K562 (cell line): ENCODE results near the gene YES1. TPM values are rescaled to one million over a fixed set of nuclear protein-coding genes. Genes with fewer than 3 reads are reported as not detected.

Experiments
- ATAC-seq: fragments of 200-7000 bp; cut with Tn5 transposase; 3 replicates; pipeline ENCODE4 v1.9.1; 2020; ENCODE audit warnings: moderate library complexity
- BruUV-seq: library from RNA; stranded (reverse); fragments of 400-500 nt; replicated peaks from 2 replicates; lab custom pipeline; 2021; lab: Mats Ljungman, UMichigan
- CTCF ChIA-PET: fragments of 300-600 bp; formaldehyde crosslinking; extraction: SDS; loops from one replicate; lab custom pipeline; 2021; ENCODE audit warnings: low intra/inter-chr PET ratio; lab: Yijun Ruan, JAX
- POLR2A ChIA-PET: fragments of 300-600, 350-650 bp; sonication (Branson Sonifier 250); formaldehyde crosslinking; extraction: SDS; loops from one replicate; lab custom pipeline; 2021; ENCODE audit warnings: antibody characterized with exemption, inconsistent platforms; lab: Yijun Ruan, JAX
- DNase-seq, 4 experiments: peaks; one replicate each; pipeline versions ENCODE4 v3.0.0 to v3.0.0-alpha.2; 2011 to 2018; ENCODE audit warnings: low spot score in 3 of 4, mixed read lengths in 3 of 4; ENCODE audit errors: extremely low read depth in 1 of 4
- FAIRE-seq: peaks from 2 replicates; lab custom pipeline; 2011; peaks lifted over from hg19 to GRCh38; lab: Jason Lieb, UNC
- H2AFZ ChIP-seq: 2 replicates; pipeline ENCODE4 v1.6.0; 2011; ENCODE audit warnings: low read depth, low read length, control low read depth, inconsistent platforms
- H3K27ac ChIP-seq: fragments of 200-600 bp; 3 replicates; pipeline ENCODE4 v1.8.0; 2011; ENCODE audit warnings: low read depth, mild to moderate bottlenecking, control low read depth, inconsistent platforms, low read length, moderate library complexity, mixed read lengths; ENCODE audit errors: extremely low read depth
- H3K27me3 ChIP-seq, 2 experiments: fragments of 300-600 bp in 1 of 2; 2 replicates in 1 of 2; 3 replicates in 1 of 2; pipeline versions ENCODE4 v1.6.0 to v1.8.0; 2011; ENCODE audit warnings: inconsistent platforms in 2 of 2, low read length in 2 of 2, mild to moderate bottlenecking in 1 of 2, mixed read lengths in 1 of 2, moderate library complexity in 1 of 2; ENCODE audit not compliant: control insufficient read depth in 2 of 2, insufficient read depth in 2 of 2
- H3K36me3 ChIP-seq: fragments of 300-600 bp; 3 replicates; pipeline ENCODE4 v1.8.0; 2011; ENCODE audit warnings: mild to moderate bottlenecking, low read length, inconsistent platforms; ENCODE audit not compliant: control insufficient read depth, insufficient read depth
- H3K4me1 ChIP-seq, 2 experiments: fragments of 200-600 bp in 1 of 2; replicated peaks in 1 of 2; 2 replicates in 1 of 2; 3 replicates in 1 of 2; pipeline versions ENCODE4 v1.5.1 to v1.8.0; 2011; ENCODE audit warnings: inconsistent platforms in 2 of 2, low read length in 2 of 2, mild to moderate bottlenecking in 1 of 2, mixed read lengths in 1 of 2, moderate library complexity in 1 of 2; ENCODE audit not compliant: control insufficient read depth in 2 of 2, insufficient read depth in 2 of 2
- H3K4me2 ChIP-seq: 2 replicates; pipeline ENCODE4 v1.6.1; 2011; ENCODE audit warnings: low read length, control low read depth, inconsistent platforms, mixed read lengths; ENCODE audit not compliant: insufficient read depth
- H3K4me3 ChIP-seq: fragments of 200-600 bp; sonication (generic), shearing (Covaris generic); 2 replicates; pipeline ENCODE4 v1.5.1; 2016; ENCODE audit warnings: control low read depth, inconsistent platforms
- H3K79me2 ChIP-seq: fragments of 200-600 bp; 3 replicates; pipeline ENCODE4 v1.8.0; 2011; ENCODE audit warnings: low read length, inconsistent platforms; ENCODE audit not compliant: control insufficient read depth, insufficient read depth
- H3K9ac ChIP-seq, 2 experiments: 2 replicates each; pipeline versions ENCODE4 v1.6.0 to v1.6.1; 2011; ENCODE audit warnings: low read depth in 2 of 2, low read length in 2 of 2, control low read depth in 1 of 2, inconsistent platforms in 1 of 2, mild to moderate bottlenecking in 1 of 2, mixed read lengths in 1 of 2; ENCODE audit not compliant: insufficient read depth in 1 of 2
- H3K9me1 ChIP-seq: one replicate; pipeline ENCODE4 v1.6.0; 2011; ENCODE audit warnings: inconsistent platforms, mild to moderate bottlenecking, low read length, moderate library complexity; ENCODE audit not compliant: control insufficient read depth, insufficient read depth
- H3K9me3 ChIP-seq: replicated peaks from 2 replicates; pipeline ENCODE4 v1.5.1; 2011; ENCODE audit warnings: low read depth, low read length, inconsistent platforms; ENCODE audit not compliant: control insufficient read depth, insufficient read depth
- H4K20me1 ChIP-seq: replicated peaks from 2 replicates; pipeline ENCODE4 v1.6.1; 2011; ENCODE audit warnings: low read length, inconsistent platforms, mixed read lengths; ENCODE audit not compliant: control insufficient read depth, insufficient read depth
- ASH1L ChIP-seq: fragments of 450-650 bp; IDR thresholded peaks from 2 replicates; pipeline ENCODE4 v1.6.1; 2018; ENCODE audit warnings: borderline replicate concordance, mild to moderate bottlenecking, low read depth; ENCODE audit not compliant: partially characterized antibody
- BRF1 ChIP-seq: IDR thresholded peaks from 3 replicates; pipeline ENCODE4 v1.6.1; 2011; ENCODE audit warnings: borderline replicate concordance, mild to moderate bottlenecking; ENCODE audit not compliant: insufficient read length; ENCODE audit errors: extremely low read depth
- HDAC6 ChIP-seq: IDR thresholded peaks from 2 replicates; pipeline ENCODE4 v1.6.1; 2012; ENCODE audit warnings: low read depth, mild to moderate bottlenecking, control low read depth, inconsistent platforms, low read length, moderate library complexity
- HMGN3 ChIP-seq: IDR thresholded peaks from 2 replicates; pipeline ENCODE4 v1.6.1; 2011; ENCODE audit warnings: borderline replicate concordance, low read depth, mild to moderate bottlenecking, mixed read lengths, low read length; ENCODE audit not compliant: insufficient read length; ENCODE audit errors: extremely low read depth
- RBM17 ChIP-seq: fragments of 200-400 bp; formaldehyde crosslinking; IDR thresholded peaks from 2 replicates; pipeline ENCODE4 v1.6.1; 2017; ENCODE audit warnings: low read depth, mild to moderate bottlenecking, low read length, borderline replicate concordance
- SIX5 ChIP-seq, 2 experiments: IDR thresholded peaks; 2 replicates each; pipeline ENCODE4 v1.6.1; 2011; ENCODE audit warnings: low read length in 2 of 2, borderline replicate concordance in 1 of 2, low read depth in 1 of 2, mild to moderate bottlenecking in 1 of 2, moderate library complexity in 1 of 2; ENCODE audit not compliant: insufficient read depth in 1 of 2
- SMC3 ChIP-seq: conservative IDR thresholded peaks from 2 replicates; pipeline ENCODE4 v1.6.1; 2011; ENCODE audit warnings: low read depth, low read length, improper control_type of control experiment; ENCODE audit not compliant: insufficient read depth
- TAL1 ChIP-seq: fragments of 450-650 bp; IDR thresholded peaks from 2 replicates; pipeline ENCODE4 v1.6.1; 2016; ENCODE audit warnings: mild to moderate bottlenecking
- TEAD1 ChIP-seq, 2 experiments: fragments of 450-650 bp in 1 of 2; sonication (generic) in 1 of 2; formaldehyde crosslinking; IDR thresholded peaks; 2 replicates each; pipeline versions ENCODE4 v1.4.0 to v1.8.0; 2020 to 2022; ENCODE audit warnings: mild to moderate bottlenecking in 2 of 2, missing genetic modification reagents in 1 of 2
- ZNF232 ChIP-seq: sonication (generic); formaldehyde crosslinking; IDR thresholded peaks from 2 replicates; pipeline ENCODE4 v1.8.0; 2022; ENCODE audit warnings: mild to moderate bottlenecking, missing genetic modification reagents
- ZNF384 ChIP-seq: IDR thresholded peaks from 2 replicates; pipeline ENCODE4 v1.6.1; 2012; ENCODE audit warnings: low read depth, low read length, improper control_type of control experiment
- ZNF444 ChIP-seq: fragments of 250-450 bp; sonication (Bioruptor Pico); IDR thresholded peaks from 2 replicates; pipeline ENCODE4 v1.4.0; 2020; ENCODE audit warnings: mild to moderate bottlenecking, moderate library complexity
- WGBS: fragments of 100-300 bp; shearing (Covaris generic); methylation state at CpG from one replicate; pipeline ENCODE4 v1.1.6; 2016; ENCODE audit warnings: low coverage, mixed read lengths; ENCODE audit not compliant: insufficient coverage; ENCODE audit errors: missing lambda C conversion rate; 5-methylcytosine and 5-hydroxymethylcytosine counted together
- in situ Hi-C: fragments of 300-500 bp; cut with MboI; formaldehyde crosslinking; loops from 4 replicates; pipeline ENCODE4 v1.15.0; 2018; ENCODE audit warnings: inconsistent platforms, mixed read lengths
- intact Hi-C: fragments of 100-400 bp; cut with micrococcal nuclease; formaldehyde crosslinking; loops from 2 replicates; pipeline ENCODE4 v1.14.2; 2022
- polyA plus RNA-seq, 8 experiments: library from polyadenylated mRNA; depleted of rRNA in 4 of 8; stranded (reverse) in 5 of 8; unstranded in 3 of 8; fragments of >200 nt; fragmentation: Nextera tagmentation in 2 of 8; fragmentation: Illumina TruSeq in 1 of 8; extraction: Ambion mirVana in 2 of 8; extraction: Trizol in 1 of 8; gene quantifications; 2 replicates each; pipeline versions ENCODE4 v1.2.1 to v1.2.3, GENCODE V29; 2011 to 2014; ENCODE audit warnings: inconsistent platforms in 1 of 8, missing spikeins in 1 of 8
- total RNA-seq, 7 experiments: library from RNA; depleted of rRNA in 6 of 7; stranded (reverse); fragments of >200 nt in 6 of 7; fragmentation: Illumina TruSeq in 2 of 7; extraction: Trizol in 2 of 7; gene quantifications; 2 replicates each; pipeline versions ENCODE4 v1.2.1 to v1.2.3, GENCODE V29; 2011 to 2021; ENCODE audit warnings: low replicate concordance in 1 of 7
- TF ChIP-seq, protein P1 (sequence below): fragments of 450-650 bp; formaldehyde crosslinking; IDR thresholded peaks from 2 replicates; pipeline ENCODE4 v1.4.0; 2020; ENCODE audit warnings: mild to moderate bottlenecking, moderate library complexity

Gene YES1
- total and polyA plus RNA-seq, 9 of the 15 experiments (the other 6 are each of a cell fraction or from before 2014, with no cell fraction given) = 37.2 to 115 (median 77.7) TPM

DNA sequence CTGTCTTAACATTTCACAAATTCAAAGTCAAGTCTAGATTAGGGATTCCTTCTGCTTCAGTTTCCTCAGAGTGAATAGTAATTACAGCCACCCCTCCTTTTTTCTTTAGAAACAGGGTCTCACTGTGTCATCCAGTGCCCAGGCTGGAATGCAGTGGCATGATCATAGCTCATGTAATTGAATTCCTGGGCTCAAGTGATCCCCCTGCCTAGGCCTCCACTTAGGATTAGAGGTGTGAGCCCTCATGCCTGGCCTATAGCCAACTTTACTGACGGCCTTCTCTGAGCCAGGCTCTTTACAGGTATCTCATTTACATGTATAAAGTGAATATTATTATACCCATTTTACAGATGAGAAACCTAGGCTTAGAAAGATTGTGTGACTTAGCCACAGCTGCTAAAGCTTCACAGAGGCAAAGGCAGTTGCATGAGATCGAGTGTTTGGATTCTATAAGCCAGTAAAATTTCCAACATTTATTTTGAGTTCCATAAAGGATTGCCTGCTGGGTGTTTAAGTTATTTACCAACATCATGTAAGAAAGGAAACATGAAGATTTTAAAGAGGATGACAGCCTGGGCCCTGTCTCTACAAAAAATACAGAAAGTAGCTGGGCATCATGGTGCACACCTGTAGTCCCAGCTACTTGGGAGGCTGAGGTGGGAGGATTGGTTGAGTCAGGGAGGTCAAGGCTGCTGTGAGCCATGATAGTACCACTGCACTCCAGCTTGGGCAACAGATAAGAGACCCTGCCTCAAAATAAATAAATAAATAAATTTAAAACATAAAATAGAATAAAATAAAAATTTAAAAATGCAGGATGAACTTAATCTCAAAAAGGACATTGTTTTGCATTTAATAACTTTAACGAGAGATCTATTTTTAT is 101.4 kb downstream of the YES1 start (continued):
- TF ChIP-seq TAL1 = peak; percentile 48; the same call in 1 of the 2 replicates
- no peak for TF ChIP-seq ASH1L

DNA sequence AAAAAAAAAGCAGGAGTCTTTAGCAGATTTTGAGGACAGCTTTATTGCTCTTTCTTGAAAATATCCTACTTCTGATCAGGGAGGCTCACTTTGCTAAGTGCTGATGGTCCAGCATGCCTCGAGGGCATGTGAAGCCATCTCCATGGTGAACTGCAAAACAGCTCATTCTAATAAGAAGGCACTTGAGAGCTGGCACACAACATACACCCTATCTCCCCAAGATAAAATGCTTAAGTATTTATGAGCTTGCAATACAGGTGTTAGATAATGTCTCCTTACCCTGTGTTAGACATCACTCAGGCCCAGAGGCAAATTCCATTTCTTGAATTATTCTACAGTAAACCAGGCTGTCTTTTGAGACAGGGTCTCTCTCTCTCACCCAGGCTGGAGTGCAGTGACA is 102.3 kb downstream of the YES1 start:
- H4K20me1 ChIP-seq = no peaks in the 10 kb centered on the region
- DNase-seq (no peak), ATAC-seq (no peak), FAIRE-seq (no peak)
- no peak overlapping the region for H2AFZ ChIP-seq
- H3K9me3 ChIP-seq = no peaks in the 10 kb centered on the region
- in situ Hi-C loops = no loop called here
- peaks cover 60% of the 10 kb centered on the region for H3K79me2 ChIP-seq
- no TSS peak for BruUV-seq
- H3K4me3 ChIP-seq = no peak overlapping the region
- intact Hi-C loops = no loop called here
- TF ChIP-seq ZNF444 = no peak
- TF ChIP-seq BRF1 = no peak
- TF ChIP-seq ZNF384 = no peak
- TF ChIP-seq, protein P1, sequence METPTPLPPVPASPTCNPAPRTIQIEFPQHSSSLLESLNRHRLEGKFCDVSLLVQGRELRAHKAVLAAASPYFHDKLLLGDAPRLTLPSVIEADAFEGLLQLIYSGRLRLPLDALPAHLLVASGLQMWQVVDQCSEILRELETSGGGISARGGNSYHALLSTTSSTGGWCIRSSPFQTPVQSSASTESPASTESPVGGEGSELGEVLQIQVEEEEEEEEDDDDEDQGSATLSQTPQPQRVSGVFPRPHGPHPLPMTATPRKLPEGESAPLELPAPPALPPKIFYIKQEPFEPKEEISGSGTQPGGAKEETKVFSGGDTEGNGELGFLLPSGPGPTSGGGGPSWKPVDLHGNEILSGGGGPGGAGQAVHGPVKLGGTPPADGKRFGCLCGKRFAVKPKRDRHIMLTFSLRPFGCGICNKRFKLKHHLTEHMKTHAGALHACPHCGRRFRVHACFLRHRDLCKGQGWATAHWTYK (CRISPR knock-in tag) = no peak
- TF ChIP-seq HDAC6 = no peak
- no peak for TF ChIP-seq SIX5 (IDR thresholded peaks at IDR 0.05; ENCODE audit: borderline replicate concordance in 1 of 2, insufficient read depth in 1 of 2, low read depth in 1 of 2, low read length in 2 of 2)
- TF ChIP-seq RBM17 = no peak
- TF ChIP-seq HMGN3 = no peak
- TF ChIP-seq ZNF232 = no peak
- TF ChIP-seq SMC3 = no peak
- no peak for TF ChIP-seq TEAD1 (CRISPR knock-in tag; IDR thresholded peaks at IDR 0.05)
- peaks cover 7 to 10% of the 10 kb centered on the region in 2 experiments; a peak in 3 of 5 replicates for H3K4me1 ChIP-seq
- H3K27ac ChIP-seq = no peak overlapping the region
- 75% methylated on average over 1 of the region's 1 CpG for WGBS
- H3K36me3 ChIP-seq = peaks cover 46% of the 10 kb centered on the region
- no peak overlapping the region for H3K9ac ChIP-seq
- no peaks in the 10 kb centered on the region for H3K9me1 ChIP-seq
- no peak overlapping the region for H3K4me2 ChIP-seq
- ChIA-PET CTCF (no interaction called here), POLR2A (interaction anchor here (0.5 to 2.4 kb wide), 12 partner anchors 8 to 550 kb away, joined by 3 to 10 read pairs (median 4); partner anchors contain the start of gene TYMS)
- no peaks in the 10 kb centered on the region for H3K27me3 ChIP-seq
